ENCODE results near the gene PPM1H.

PPM1H gene

GRCh38 chr12:62861586-62861985, 73.4 kb downstream of the PPM1H start:
- TF ChIP-seq CTCF (conservative IDR thresholded peaks at IDR 0.05; ENCODE audit: low read depth, low read length), result no peak
- no peak for DNase-seq (ENCODE audit: low read depth)
- no peak overlapping the region for H3K4me3 ChIP-seq (ENCODE audit: low read length)

DNA sequence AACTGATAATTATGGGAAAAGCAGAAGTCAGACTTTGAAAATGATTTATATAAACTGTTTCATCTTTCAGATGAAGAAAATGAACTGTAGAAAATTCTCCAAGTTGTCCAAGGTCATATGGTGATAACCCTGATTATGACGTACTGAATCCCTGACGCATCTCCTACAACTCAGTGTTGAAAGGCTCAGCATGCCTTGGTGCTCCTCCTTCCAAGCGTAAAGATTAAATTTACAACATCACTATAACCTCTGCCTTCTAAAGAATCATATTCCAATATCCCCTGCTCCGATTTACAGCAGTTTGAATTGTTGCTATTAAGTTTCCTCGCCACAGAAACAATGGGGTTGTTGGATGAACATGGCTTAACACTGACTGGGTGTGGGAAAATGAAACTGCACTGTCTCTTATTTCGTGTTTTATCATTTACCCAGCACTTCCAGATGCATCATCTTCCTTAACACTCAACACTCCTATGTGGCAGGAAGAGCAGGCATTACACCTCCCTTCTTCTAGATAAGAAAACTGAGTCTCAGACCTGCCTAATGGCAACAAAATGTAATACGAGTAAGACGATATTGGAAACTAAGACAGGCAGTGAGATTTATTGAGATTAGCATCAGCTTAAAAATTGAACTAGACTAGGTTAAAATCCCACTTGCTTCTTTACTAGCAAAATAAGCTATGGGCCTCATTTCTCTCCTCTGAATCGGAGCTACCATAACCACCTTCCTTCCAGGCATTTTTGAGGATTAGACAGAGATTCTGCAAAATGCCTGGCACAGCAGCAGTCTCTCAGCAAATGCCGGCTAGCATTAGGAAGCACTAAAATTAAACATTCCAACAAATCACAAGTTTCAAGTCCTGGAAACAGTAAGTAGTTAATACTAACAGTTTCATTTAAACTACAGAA, 74.2 kb downstream of the PPM1H start:
- DNase-seq (ENCODE audit: low read depth), result no peak
- TF ChIP-seq CTCF (conservative IDR thresholded peaks at IDR 0.05; ENCODE audit: low read depth, low read length), result no peak
- no peak overlapping the region for H3K4me3 ChIP-seq (ENCODE audit: low read length)

DNA sequence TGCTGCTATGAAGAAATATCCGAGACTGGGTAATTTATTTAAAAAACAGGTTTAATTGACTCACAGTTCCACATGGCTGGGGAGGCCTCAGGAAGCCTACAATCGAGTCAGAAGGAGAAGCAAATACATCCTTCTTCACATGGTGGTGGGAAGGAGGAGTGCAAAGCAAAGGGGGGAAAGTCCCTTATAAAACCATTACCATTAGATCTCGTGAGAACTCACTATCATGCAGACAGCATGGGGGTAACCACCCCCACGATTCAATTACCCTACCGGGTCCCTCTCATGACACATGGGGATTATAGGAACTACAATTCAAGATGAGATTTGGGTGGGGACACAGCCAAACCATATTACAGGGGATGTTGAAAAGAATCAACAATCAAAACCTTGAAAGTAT, 74.9 kb downstream of the PPM1H start:
- H3K4me3 ChIP-seq (ENCODE audit: low read length), result no peak overlapping the region
- TF ChIP-seq CTCF (conservative IDR thresholded peaks at IDR 0.05; ENCODE audit: low read depth, low read length), result no peak
- DNase-seq (ENCODE audit: low read depth), result no peak

DNA sequence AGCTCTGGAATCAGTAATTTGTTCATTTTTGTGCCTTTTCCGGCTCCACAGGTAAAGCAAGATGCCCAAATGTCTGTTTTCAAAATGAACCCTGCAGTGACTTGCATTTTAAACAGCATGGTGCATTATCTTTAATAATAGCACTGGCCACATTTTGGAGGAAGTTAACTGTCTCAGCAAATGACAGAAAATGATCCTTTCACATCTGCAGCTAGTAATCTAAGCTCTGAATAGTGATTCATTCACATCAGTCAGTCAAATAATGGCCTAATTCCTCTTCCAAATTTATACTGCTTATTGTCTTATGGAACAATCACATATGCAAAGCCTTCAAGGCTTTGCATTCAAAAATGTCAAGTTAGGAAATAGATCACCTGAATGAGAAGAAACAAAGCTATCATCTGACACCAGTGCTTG, 75.6 kb downstream of the PPM1H start:
- no peak for DNase-seq (ENCODE audit: low read depth)
- no peak for TF ChIP-seq CTCF (conservative IDR thresholded peaks at IDR 0.05; ENCODE audit: low read depth, low read length)
- no peak overlapping the region for H3K4me3 ChIP-seq (ENCODE audit: low read length)

DNA sequence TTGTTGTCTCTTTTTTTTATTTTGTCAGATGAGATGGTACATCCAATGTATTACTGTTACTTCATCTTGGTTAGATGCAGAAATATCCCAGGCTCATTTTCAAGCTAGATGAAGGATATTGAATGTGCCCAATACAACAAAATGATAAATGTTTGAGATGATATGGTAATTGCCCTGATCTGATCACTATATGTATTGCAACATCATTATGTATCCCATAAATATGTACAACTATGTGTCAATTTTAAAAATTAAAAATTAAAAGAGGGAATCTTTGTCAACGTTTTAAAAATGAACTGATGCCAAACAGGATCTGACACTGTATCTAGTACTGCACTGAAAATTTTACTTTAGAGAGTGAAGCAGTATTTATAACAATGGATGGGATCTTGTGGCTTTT, 78.5 kb downstream of the PPM1H start:
- no peak for TF ChIP-seq CTCF (conservative IDR thresholded peaks at IDR 0.05; ENCODE audit: low read depth, low read length)
- no peak for DNase-seq (ENCODE audit: low read depth)
- H3K4me3 ChIP-seq (ENCODE audit: low read length), result no peak overlapping the region

GRCh38 chr12:62854024-62854423, 80.9 kb downstream of the PPM1H start:
- DNase-seq (ENCODE audit: low read depth), result no peak
- no peak overlapping the region for H3K4me3 ChIP-seq (ENCODE audit: low read length)
- no peak for TF ChIP-seq CTCF (conservative IDR thresholded peaks at IDR 0.05; ENCODE audit: low read depth, low read length)

DNA sequence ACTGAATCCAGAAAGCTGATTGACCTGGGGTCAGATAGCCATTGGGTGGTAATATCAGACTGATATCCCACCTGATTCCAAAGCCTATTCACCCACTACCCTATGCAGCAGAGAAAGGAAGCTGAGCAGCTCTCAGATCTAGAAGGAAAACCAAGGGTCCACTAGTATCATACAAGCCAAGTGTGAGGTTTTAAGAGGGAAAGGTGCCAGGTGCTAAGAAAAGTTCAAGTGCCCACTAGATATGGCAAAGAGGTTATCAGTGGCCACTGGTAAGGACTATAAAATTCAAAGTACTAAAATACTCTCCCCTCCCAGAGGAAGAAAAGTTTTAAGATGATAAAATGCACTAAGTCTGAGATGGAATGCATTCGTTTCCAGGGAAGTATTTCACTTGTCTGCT, 85.6 kb downstream of the PPM1H start:
- TF ChIP-seq CTCF (conservative IDR thresholded peaks at IDR 0.05; ENCODE audit: low read depth, low read length), result no peak
- no peak overlapping the region for H3K4me3 ChIP-seq (ENCODE audit: low read length)
- no peak for DNase-seq (ENCODE audit: low read depth)

Data from retinal pigment epithelial cell (primary cell).